GM19438 (cell line): Measurements from ENCODE around the gene PRM3.

Experiments
- ATAC-seq: cut with Tn5 transposase; IDR thresholded peaks from one replicate; pipeline ENCODE4 v1.9.1; 2021; ENCODE audit warnings: low read depth; ENCODE audit not compliant: unreplicated experiment

The PRM3 gene, protein sequence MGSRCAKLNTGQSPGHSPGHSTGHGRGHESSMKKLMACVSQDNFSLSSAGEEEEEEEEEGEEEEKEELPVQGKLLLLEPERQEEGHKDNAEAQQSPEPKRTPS

DNA sequence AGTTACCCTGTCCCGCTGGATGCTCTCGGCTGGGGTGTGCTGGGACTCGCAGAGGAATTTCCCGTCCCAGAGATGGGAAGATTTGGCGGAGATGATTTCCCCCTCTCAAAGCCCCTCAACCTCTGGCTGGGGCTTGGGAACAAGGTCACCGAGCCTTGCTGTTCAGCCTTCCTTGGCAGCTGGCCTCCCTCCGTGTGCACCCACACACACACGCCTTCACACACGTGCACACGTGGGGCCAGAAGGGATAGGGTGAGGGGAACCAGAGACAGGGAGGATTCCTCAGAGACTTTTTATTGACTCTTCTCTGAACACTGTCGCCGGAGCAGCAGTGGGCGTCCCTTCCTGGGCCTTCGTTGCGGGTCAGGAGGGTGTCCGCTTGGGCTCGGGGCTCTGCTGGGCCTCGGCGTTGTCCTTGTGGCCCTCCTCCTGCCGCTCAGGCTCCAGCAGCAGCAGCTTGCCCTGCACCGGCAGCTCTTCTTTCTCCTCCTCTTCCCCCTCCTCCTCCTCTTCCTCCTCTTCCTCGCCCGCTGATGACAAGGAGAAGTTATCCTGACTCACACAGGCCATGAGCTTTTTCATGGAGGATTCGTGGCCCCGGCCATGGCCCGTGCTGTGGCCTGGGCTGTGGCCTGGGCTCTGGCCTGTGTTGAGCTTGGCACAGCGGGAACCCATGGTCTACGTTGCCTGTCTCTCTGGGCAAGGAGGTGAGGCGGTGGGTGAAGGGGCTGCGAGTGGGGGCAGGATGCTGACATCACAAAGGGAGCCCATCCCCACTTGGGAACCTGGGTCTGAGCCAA lies at the start of gene PRM3:
PRM3 (minus strand) TSS at position 709 of the 800 bp plus-strand sequence; CDS start at position 675, 34 bp downstream.
- ATAC-seq: no peak

DNA sequence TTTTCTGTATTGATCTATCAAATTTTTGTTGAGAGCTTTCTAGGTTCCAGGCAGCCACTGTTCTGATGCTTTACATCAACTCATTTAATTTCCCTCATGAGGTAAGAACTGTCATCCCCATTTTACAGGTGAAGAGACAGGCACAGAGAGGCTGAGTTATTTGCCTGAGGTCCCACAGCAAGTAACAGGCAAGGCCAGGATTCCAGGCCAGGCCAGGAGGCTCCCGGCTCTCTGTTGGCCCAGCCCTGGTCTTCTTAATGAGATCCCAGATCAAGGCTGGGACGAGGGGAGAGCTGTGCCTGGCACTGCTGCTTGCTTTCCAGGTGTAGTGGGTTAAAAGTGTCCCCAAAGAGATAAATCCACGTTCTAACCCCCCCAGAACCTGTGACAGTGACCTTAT lies 49.4 kb upstream of the PRM3 start:
- no peak for ATAC-seq

DNA sequence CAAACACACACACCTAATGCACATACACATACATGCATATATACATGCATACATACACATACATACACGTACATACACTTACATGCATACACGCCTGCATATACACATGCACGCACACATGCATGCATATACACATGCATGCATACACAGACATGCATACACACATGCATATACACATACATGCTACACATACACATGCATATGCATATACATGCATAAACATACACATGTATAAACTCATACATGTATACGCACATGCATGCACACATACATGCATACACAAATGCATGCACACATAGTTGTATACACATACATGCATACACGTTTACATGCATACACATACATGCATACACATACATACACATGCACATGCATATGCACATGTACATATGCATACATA lies 48.2 kb upstream of the PRM3 start:
- no peak for ATAC-seq

DNA sequence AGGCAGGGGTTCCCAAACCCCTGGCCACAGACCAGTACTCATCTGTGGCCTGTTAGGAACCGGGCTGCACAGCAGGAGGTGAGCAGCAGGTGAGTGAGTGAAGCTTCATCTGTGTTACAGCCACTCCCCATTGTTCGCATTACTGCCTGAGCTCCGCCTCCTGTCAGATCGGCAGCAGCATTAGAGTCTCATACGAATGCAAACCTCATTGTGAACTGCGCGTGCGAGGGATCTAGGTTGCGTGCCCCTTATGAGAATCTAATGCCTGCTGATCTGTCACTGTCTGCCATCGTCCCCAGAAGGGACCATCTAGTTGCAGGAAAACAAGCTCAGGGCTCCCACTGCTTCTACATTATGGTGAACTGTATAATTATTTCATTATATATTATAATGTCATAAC lies 46.7 kb upstream of the PRM3 start:
- ATAC-seq: no peak

DNA sequence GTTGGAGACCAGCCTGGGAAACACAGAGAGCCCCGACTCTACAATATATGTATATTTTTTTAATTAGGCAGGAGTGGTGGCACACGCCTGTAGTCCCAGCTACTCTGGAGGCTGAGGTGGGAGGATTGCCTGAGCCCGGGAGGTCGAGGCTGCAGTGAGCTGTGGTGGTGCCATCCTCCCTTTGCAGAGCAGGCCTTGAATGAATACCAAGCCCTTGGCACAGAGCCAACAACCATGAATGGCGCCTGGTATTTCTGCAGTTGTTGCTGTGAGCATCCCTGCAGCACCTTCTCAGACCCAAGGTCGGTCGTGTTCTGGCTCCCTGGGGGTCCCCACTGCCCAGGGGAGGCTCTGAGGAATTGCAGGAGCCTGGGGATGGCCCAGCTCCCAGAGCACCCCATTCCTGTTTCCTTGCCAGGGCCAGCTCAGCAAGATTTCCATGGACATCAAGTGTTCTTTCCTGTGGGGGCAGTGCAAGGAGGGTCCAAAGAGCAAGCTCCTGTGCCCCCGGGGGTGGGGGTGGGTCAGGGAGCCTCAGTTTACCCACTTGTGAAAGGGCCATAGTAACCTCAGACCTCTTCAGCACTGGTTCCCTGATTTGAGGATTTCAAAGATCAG lies 46.2 kb upstream of the PRM3 start:
- ATAC-seq: no peak

DNA sequence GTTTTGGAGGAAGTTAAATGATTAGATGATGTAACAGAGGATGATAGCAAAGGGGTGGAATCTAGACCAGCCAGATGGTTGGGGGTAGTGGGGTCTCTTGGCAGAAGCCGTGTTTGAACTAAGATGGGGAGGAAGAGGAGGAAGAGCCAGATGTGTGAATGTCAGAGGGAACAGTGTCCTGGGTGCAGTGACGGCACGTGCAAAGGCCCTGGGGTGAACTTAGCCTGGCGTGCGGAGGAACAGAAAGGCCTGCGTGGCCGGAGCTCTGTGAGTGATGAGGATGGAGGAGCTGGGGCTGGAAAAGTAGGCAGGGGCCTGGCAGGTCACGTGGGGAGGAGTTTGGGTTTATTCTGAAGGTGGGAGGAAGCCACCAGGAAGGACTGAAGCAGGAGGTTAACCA lies 45.4 kb upstream of the PRM3 start:
- no peak for ATAC-seq

DNA sequence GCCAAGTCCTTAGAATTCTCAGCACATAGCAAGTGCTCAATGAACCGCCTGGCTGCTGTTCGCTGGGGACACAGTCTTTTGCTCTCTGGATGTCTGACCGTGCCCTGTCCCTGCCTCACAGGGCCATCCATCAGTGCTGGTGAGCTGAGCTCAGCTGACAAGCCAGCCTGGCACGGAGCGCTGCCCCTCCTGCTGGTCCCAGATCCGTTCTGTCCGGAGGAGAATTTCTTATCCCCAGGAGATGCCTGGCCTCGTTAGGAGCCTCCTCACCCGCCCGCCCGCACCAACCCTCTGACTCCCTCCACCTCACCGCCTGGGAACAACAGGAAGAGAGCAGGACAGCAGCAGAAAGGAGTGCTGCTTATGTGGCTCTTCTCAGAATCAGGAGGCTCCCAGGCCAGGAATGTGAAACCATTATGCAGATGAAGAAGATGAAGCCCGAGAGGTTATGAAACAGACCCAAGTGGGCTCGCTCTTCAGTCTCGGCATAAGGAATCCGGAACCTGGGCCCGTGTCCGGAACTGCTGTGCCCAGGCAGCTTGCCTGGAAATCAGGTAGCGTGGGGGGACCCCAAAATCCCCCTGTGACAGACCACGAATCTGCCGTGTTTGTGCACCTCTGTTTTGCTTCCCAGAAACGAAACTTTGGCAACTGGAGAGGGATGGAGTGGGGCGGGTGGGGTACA lies 43.0 kb upstream of the PRM3 start:
- no peak for ATAC-seq

DNA sequence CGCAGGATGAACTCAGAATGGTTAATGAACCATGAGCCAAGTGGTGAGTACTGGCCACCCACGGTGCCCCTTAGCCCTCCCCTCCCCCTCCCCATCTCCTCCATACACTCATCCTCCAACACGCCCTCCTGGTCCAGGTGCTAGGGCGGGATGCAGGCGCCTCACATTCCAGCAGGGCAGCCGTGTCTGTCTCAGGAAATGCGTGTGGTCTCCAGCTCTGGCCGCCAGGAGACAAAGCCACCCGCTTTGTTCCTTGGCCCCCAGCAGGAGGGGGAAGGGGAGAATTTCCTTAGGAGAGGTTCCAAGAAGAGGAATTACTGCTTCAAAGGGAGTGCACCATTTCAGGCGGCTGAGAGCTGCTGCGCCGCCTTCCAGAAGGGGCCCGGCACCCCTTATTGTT lies 42.1 kb upstream of the PRM3 start:
- ATAC-seq: no peak

DNA sequence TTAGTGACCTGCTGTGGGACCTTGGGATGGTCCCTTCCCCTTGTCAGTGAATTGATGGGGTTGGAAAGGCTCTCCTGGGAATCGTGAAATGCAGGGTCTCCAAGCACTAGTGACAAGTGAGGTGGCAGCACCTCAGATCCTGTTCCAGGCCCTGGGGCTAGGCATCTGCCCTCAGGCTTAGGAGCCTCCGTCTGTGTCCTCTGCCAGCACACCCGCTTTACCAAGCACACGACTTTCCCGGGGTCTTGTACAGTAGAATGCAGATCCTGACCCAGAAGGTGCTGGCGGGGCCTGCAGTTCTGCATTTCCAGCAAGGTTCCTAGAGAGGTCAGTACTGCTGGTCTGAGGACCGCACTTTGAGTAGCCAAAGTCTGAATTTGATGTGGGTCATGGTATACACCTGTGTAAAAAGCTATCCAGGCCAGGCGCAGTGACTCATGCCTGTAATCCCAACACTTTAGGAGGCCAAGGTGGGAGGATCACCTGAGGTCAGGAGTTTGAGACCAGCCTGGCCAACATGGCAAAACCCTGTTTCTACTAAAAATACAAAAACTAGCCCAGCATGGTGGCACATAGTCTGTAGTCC lies 41.0 kb upstream of the PRM3 start:
- no peak for ATAC-seq

DNA sequence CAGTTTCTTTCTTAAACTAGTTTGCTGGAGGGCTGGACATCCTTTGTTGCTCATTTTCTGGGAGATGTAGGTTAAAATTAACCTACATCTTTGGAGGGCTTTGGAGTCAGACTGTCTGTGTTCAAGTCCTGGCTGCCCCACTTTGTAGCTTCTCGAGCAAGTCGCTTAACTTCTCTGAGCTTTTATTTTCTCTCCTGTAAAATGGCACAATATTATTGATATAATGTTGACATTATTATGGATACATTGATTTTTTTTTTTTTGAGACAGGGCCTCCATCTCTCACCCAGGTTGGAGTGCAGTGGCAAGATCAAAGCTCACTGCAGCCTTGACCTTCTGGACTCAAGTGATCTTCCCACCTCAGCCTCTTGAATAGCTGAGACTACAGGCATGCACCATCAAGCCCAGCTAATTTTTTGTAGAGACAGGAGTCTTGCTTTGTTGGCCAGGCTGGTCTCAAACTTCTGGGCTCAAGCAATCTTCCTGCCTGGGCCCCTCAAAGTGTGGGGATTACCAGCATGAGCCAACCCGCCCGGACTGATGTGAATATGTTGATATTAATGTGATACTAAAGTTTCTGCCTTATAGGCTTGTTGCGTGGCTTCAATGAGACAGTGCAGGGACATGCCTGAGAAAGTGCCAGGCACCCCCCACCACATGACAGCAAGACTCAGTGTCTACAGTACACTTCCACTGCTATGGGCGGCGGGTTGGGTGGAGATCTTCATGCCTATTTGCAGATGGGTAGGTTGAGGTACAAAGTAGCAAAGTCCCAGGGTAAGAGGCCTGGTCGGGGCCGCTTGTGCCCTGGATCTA lies 40.3 kb upstream of the PRM3 start:
- no peak for ATAC-seq

DNA sequence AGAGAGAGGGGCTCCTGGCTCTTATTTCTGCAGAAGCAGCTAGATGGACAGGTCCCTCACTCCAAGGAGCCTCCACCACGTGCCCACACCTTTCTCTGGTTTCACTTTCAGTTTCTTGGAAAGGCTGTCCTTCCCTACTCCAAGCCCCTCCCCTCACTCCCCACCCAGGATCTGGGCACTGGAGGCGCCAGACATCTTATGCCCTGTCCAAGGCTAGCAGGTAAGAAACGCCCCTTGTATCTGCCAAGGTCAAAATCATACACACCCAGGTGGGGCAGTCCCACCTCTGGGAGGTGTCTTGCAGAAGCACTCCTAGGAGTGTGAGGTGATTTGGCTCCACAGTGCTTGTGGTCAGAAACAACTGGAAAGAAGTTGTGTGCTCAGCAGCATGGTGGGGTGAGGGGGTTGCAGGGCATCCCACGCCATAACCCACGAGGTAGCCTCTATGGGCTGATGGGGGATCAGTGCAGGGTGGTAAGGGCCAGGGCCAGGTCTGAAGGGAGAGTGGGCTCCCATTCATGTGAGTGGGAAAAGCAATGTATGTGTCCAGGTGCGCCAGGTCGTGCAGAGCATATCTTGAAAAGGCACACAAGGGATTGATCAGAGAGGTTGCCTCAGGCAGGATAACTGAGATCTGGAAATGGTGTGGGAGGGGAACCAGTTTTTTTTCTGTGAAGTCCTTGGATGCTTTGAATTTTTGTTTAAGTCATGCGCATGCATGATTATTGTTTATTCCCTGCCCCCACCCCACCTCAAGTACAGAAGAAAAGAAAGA lies 39.5 kb upstream of the PRM3 start:
- ATAC-seq: no peak

DNA sequence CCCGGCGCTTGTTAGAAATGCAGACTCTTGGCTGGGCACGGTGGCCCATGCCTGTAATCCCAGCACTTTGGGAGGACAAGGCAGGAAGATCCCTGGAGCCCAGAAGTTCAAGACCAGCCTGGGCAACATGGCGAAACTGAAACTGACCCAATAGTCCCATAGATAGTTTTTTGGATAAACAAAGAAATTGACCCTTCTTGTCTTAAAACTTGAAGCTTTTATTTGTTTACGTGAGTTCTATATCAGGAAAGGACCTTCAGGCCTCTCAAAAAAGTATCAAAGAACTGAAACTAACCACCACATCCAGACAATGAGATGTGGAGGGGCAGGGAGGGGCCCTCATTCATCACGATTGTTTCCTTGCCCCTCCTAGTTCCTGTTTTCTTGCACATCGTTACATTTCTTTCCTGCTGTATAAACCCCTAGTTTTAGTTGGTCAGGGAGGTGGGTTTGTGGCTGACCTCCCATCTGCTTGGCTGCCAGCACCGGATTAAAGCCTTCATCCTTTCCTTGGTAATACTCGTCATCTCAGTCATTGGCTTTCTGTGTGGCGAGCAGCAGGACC lies 37.6 kb upstream of the PRM3 start:
- peak; percentile 33 for ATAC-seq

DNA sequence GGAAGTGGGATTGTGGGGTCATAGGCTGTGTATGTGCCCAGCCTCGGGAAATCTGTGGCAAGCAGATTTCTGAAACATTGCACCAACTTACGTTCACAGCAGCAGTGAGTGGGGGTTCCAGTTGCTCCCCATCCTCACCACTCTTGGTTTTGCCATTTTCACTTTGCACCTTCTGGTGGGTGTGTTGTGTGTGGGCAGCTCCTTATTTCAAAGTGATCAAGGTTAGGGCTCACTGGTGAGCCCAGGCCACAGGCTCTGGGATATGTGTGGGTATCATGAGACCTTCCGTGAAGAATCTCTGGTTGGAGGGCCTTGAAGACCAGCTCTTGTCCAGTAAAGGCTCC lies 37.2 kb upstream of the PRM3 start:
- no peak for ATAC-seq

DNA sequence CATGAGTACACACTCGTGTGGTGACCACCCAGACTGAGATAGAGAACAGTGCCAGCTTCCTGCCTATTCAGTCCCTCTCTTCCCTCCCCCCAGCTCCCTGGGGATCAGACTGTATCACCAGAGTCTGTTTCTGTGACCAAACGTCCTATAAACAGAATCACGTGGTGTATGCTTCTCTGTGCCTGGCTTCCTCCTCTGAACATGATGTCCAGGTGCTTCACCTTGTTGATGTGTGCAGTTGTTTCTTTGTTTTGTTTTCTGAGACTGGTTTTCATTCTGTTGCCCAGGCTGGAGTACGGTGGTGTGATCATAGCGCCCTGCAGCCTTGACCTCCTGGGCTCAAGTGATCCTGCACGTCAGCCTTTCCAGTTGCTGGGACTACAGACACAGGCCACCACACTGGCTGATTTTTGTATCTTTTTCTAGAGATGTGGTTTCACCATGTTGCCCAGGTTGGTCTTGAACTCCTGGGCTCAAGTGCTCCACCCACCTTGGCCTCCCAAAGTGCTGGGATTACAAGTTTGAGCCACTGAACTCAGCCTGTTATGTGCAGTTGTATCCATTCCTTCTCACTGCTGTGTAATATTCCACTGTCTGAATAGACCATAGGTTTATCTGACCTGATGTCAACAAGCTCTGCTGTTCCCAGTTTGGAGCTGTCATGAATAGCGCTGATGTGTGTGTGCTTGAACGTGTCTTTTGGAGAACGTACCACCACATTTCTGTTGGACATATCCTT lies 36.6 kb upstream of the PRM3 start:
- ATAC-seq: no peak

DNA sequence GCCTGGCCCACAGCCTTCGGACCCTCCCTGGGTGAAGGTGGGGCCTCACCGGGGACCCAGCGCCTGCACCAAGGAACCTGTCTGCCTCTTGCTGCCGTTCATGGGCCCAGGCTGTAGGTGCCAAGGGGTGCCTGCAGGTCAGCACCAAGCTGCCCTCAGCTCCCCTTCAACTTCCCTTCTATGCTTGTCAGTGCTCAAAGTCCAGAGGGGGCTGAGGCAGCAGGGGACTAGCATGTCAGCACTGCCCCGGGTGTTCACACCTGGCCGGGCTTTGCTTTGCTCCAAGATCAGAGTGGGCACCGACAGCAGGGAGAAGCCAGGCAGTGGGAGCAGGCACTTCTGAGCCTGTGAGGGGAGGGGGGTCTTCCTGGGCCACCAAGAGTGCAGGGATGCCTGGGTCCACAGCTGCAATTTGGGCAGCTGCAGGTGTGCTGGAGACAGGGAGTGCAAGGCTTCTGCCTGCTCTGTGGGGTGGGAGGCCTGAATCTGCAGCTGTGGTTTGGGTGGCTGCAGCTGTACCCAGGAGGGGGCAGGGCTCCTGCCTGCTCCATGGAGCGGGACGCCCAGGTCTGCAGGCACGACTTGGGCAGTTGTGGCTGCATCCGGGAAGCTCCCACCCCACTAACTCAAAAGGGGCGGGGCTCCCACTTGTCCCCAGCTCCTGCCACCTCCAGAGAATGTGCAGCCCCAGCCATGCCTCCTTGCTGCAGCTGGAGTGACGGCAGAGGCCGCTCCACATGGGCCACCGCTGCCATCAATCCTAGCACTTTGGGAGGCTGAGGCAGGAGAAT lies 35.3 kb upstream of the PRM3 start:
- no peak for ATAC-seq

DNA sequence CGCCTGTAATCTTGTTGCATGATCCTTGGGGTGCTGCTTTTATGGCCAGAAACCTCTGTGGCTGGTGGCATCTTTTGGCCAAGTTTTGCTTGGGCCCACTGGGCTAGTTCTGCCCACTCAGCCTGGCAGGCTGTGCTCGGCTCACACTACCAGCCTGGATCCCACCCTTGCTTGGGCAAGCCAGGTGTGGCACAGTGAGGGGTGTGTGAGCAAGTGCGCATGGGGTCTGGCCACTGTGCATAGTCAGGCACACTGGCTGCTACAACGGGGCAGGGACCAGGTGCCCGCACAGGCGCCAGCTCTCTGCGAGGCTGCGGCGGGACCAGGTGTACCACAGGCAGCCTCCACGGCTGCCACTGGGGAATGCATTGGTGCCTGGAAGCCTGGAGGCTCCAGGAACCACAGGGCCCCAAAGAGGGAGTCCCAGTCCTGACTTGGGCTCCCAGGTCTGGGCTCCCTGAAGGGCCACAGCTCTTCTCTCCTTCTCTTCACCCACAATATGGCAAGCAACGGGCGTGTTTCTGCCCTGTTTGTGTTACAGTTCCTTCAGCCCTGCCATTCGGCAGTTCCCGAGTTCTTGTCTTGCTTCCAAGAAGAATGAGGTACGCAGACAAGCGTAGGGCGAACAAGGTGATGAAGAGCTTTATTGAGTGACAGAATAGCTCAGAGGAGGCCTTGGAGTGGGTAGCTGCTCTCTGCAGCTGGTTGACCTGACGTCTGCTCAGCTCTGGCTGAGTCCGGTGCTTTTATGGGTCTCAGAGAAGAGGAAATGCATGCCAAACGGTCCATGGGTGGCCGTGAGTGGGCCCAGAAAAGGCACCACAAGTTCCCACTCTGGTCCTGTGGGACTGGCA lies 34.4 kb upstream of the PRM3 start:
- no peak for ATAC-seq

DNA sequence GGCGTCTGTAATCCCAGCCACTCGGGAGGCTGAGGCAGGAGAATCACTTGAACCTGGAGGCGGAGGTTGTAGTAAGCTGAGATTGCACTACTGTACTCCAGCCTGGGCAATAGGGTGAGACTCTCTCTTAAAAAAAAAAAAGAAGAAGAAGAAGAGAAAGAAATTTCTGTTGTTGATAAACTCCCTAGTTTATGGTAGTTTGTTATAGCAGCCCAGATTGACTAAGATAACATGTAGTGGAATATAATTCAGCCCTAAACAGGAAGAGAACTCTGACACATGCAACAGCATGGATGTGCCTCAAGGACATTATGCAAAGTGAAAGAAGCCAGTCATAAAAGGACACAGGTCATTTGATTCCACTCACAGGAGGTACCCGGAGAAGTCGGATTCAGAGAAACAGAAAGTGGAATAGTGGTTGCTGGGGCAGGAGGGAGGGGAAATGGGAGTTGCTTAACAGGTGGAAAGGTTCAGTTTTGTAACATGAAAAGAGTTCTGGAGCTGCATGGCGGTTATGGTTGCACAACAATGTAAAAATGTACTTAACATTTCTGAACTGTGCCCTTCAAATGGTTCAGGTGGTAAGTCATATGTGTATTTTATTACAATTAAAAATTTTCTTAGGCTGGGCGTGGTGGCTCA lies 33.7 kb upstream of the PRM3 start:
- ATAC-seq: no peak
